Thyroid gland (tissue), 4 donors: ENCODE data around the gene AQP2. TPM values are rescaled to one million over a fixed set of nuclear protein-coding genes. Genes with fewer than 3 reads are reported as not detected.

Source experiments
- DNase-seq, 2 donors: peaks; one replicate each; pipeline ENCODE4 v3.0.0-alpha.2; 2019
- H3K27ac ChIP-seq, 3 donors: fragments of 200-600 bp; sonication (generic); 1 replicate in 2 of 3; 2 replicates in 1 of 3; pipeline ENCODE4 v1.5.1; 2016 to 2019; ENCODE audit warnings: mild to moderate bottlenecking in 1 of 3, moderate library complexity in 1 of 3
- H3K27me3 ChIP-seq: fragments of 200-600 bp; sonication (generic); one replicate; pipeline ENCODE4 v1.5.1; 2019
- H3K36me3 ChIP-seq, 2 donors: fragments of 200-600 bp; sonication (generic); one replicate each; pipeline ENCODE4 v1.5.1; 2016 to 2019
- H3K4me1 ChIP-seq, 2 donors: fragments of 200-600 bp; sonication (generic); one replicate each; pipeline ENCODE4 v1.5.1; 2017 to 2019
- H3K4me3 ChIP-seq, 3 donors: fragments of 200-600 bp; sonication (generic); replicated peaks in 1 of 3; 1 replicate in 2 of 3; 2 replicates in 1 of 3; pipeline ENCODE4 v1.5.1; 2016; ENCODE audit warnings: mild to moderate bottlenecking in 1 of 3
- H3K9me3 ChIP-seq: fragments of 200-600 bp; sonication (generic); one replicate; pipeline ENCODE4 v1.5.1; 2017
- CTCF ChIP-seq, 6 experiments: fragments of 200-600 bp in 3 of 6; fragments of 450-650 bp in 3 of 6; sonication (generic) in 3 of 6; IDR thresholded peaks; one replicate each; pipeline ENCODE4 v1.5.1; 2016 to 2019; ENCODE audit warnings: antibody characterized with exemption in 6 of 6, mild to moderate bottlenecking in 2 of 6, inconsistent platforms in 1 of 6, moderate library complexity in 1 of 6
- POLR2A ChIP-seq, 2 donors: fragments of 450-650 bp; IDR thresholded peaks; one replicate each; pipeline ENCODE4 v1.6.1; 2017; ENCODE audit warnings: antibody characterized with exemption in 2 of 2, mild to moderate bottlenecking in 2 of 2, moderate library complexity in 1 of 2
- WGBS, 2 donors: methylation state at CpG; one replicate each; pipeline ENCODE4 v1.1.5; 2017; 5-methylcytosine and 5-hydroxymethylcytosine counted together
- intact Hi-C: fragments of 100-400 bp; cut with DNase I; formaldehyde crosslinking; loops from one replicate; pipeline ENCODE4 v1.15.1; 2023
- total RNA-seq, 4 donors: library from RNA; depleted of rRNA; stranded (reverse); fragments of >200 nt; gene quantifications; one replicate each; pipeline ENCODE4 v1.2.3, GENCODE V29; 2016

Gene AQP2
- total RNA-seq, 4 donors from 2014 or later = 0.67 TPM; not detected in 3

- peak; percentile 22 to 32 for DNase-seq
- Histone ChIP-seq H3K36me3 (no peaks in the 10 kb centered on the region), H3K27ac (peak within 1 kb of the TSS; percentile 28 to 57 (median 46)), H3K4me1 (peaks cover 20 to 53% of the 10 kb centered on the region in 2 donors), H3K27me3 (no peaks in the 10 kb centered on the region), H3K9me3 (no peaks in the 10 kb centered on the region), H3K4me3 (peak within 1 kb of the TSS in 1 of 3 donors; percentile 21)
- no peak for TF ChIP-seq POLR2A (IDR thresholded peaks at IDR 0.05)
- no peak for TF ChIP-seq CTCF (IDR thresholded peaks at IDR 0.05)
- 5 to 7% methylated on average over 22 to 24 of the region's 111 CpGs for WGBS, 2 donors
- intact Hi-C loops = no loop called here
Measured at GRCh38 chr12:49961111-49961922, 10.8 kb downstream of the AQP2 start, which contains the start of gene AQP5. Gene AQP5 (plus strand): TSS chr12:49961872. CDS start chr12:49962018, 146 bp downstream.

- Histone ChIP-seq H3K4me1 (peaks cover 24 to 52% of the 10 kb centered on the region in 2 donors), H3K9me3 (no peaks in the 10 kb centered on the region), H3K36me3 (no peaks in the 10 kb centered on the region), H3K27ac (peak overlapping the region; percentile 28 to 57 (median 46)), H3K4me3 (no peak overlapping the region), H3K27me3 (no peaks in the 10 kb centered on the region)
- intact Hi-C loops = no loop called here
- TF ChIP-seq POLR2A (IDR thresholded peaks at IDR 0.05) = no peak
- no peak for TF ChIP-seq CTCF (IDR thresholded peaks at IDR 0.05)
- no peak for DNase-seq
- WGBS, 2 donors = 76 to 82% methylated on average over 30 to 36 of the region's 37 CpGs
Measured at GRCh38 chr12:49961993-49962764, 11.6 kb downstream of the AQP2 start.

GRCh38 chr12:49962861-49963765 lies 12.6 kb downstream of the AQP2 start:
- Histone ChIP-seq H3K4me1 (peaks cover 30 to 60% of the 10 kb centered on the region in 2 donors), H3K27me3 (no peaks in the 10 kb centered on the region), H3K4me3 (no peak overlapping the region), H3K27ac (peak overlapping the region; percentile 28 to 57 (median 46)), H3K36me3 (no peaks in the 10 kb centered on the region), H3K9me3 (no peaks in the 10 kb centered on the region)
- intact Hi-C loops = no loop called here
- peak; percentile 90 to 91 for DNase-seq
- 48 to 55% methylated on average over 19 to 21 of the region's 21 CpGs for WGBS, 2 donors
- TF ChIP-seq POLR2A (IDR thresholded peaks at IDR 0.05) (no peak), CTCF (IDR thresholded peaks at IDR 0.05) (no peak)

- no peak for DNase-seq
- H3K4me1 ChIP-seq = peaks cover 28 to 55% of the 10 kb centered on the region in 2 donors
- WGBS, 2 donors = 90 to 92% methylated on average over 16 of the region's 17 CpGs
- H3K27ac ChIP-seq = no peak overlapping the region
- H3K4me3 ChIP-seq = no peak overlapping the region
- no peaks in the 10 kb centered on the region for H3K27me3 ChIP-seq
- intact Hi-C loops = no loop called here
- H3K9me3 ChIP-seq = no peaks in the 10 kb centered on the region
- TF ChIP-seq POLR2A (IDR thresholded peaks at IDR 0.05) = no peak
- no peak for TF ChIP-seq CTCF (IDR thresholded peaks at IDR 0.05)
- H3K36me3 ChIP-seq = no peaks in the 10 kb centered on the region
Measured at GRCh38 chr12:49963976-49964815, 13.7 kb downstream of the AQP2 start.
